ENCODE data around the gene ZNF80.
A peak's percentile ranks its signal among the peaks of the same experiment; 100 is the strongest.

ZNF80 gene

DNA sequence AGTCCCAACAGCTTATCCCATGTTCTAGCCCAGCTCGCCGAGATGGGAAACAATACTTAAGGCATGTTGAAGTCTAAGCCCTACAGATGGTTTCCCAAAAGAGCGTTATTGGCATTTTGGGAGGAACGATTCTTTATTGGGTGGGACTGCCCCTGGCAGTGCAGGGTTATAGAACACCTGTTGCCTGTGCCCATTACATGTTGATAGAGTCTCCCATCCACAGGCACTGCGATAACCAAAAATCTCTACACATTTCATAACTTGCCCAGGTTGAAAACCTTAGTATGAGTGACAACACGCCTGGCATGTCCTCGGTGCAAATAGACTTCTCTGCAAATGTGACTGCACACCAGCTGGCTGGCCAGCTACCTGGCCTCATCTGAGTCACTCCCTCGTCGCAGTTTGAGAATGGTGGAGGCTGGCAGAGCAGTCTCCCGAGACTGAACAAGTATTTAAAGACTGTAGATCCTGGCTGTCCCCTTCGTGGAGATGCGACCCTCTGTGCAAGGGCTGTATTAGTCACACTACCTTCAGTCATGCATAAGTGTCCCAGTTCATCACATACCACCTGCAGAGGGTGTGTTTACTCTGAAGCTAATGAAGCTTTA is 18.7 kb downstream of the ZNF80 start:
- peak in 1 of 2 experiments; percentile 61 for DNase-seq

DNA sequence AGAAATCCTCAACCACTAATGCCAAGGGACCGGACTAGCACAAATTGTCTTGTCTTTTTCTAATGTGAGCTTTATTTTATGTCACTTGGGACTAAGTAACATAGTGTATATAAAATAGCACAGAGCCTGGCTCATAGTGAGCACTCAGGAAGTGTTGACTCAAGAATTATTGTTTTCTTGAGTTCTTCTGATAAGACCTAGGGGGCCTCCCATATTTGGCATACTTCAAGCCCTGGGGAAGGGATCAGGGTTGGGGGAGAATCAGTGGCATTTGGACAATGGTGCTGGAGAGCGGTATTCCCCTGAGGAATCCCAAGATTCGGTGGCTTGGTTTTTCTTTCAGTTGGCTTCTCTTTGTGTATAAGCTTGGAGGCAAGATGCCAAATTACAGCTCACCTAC is 19.4 kb downstream of the ZNF80 start:
- DNase-seq, result peak in 1 of 2 experiments; percentile 25

DNA sequence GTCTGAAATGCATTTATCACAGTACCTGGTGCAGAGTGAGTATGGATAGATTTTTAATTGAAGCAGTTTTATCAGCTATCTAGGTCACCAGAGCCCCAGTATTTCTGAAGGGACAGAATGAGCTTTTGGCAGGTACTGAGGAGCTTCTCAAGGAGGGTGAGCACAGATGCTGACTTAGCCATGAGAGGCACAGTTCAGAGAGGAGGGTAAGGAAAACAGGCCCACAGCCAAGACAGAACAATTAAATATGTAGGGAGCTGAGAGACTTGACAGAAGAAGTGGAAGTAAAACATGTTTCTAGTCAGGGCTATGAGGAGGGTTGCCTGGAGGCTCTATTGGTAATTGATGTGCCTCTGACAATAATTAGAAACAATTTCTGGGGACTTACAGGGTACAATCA is 20.1 kb downstream of the ZNF80 start:
- no peak for DNase-seq

DNA sequence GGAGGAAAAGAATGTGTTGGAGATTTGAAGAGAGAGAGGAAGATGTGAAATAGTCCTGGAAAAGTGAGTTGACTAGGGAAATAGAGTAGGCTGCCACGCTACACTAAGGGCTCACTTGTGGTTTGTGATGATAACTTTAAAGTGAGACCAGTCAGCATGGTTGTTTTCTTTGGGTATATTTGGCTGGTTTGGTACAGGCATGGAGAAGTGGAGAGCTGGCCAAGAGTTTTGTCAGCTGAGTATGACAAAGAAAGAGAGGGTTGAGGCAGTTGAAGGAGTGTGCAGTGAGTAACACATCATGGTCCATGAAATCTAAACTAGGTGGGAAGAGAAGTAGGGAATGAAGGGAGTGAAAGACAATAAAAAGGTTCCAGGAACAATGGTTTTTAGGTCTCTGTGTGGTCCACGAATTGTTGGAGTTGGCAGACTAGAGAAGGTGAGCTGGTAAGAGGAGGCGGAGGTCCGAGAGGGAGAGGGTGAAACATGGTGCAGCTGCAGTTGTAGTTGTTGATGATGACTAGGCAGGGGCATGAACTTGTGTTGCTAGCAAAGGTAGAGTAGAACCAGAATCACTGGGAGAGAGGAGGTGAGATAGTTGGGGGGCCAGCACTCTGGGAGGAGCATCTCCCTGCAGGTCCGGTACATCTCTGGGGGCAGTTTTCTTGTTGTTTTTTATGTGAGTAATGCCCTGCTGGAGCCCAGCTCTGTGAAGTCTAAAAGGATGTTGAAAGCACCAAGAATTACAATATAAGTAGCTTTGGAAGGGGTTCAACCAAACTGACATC is 21.0 kb downstream of the ZNF80 start:
- peak in 1 of 2 experiments; percentile 23 for DNase-seq

DNA sequence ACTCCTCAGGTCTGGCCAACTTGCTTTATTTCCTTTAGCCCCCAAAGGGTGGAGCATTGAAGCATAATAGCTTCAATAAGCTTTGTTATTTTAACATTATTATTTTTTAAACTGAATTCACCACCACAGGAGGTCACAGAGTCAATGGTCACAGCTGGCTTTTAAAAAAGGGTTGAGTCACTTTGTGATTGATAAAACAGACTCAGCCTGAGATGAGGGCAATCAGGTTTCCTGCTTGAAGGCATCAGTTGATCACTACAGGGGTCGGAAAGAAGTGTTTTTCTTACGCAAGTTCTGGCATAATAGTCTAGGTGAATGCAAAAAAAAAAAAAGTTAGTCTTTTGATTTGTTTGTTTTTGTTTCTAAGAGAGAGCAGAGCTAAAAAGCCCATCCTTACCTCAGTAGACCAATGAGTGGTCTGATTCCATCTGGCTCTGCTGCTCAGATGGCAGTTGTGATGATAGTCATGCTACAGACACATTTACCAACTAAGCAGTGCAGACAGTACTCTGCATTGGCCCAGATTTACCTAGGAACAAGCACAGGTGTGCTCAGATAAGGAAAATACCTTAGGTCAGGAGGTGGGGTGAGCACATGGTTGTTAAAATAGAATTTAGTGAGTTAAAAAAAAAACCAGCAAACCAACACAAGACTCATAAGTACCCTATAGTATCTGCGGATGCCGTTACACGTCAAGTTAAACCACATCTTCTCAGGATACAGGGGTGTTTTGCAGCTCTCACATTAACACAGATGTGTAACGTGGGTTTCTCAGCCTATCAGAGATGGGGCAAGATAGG is 22.6 kb downstream of the ZNF80 start:
- peak in 1 of 2 experiments; percentile 49 for DNase-seq

DNA sequence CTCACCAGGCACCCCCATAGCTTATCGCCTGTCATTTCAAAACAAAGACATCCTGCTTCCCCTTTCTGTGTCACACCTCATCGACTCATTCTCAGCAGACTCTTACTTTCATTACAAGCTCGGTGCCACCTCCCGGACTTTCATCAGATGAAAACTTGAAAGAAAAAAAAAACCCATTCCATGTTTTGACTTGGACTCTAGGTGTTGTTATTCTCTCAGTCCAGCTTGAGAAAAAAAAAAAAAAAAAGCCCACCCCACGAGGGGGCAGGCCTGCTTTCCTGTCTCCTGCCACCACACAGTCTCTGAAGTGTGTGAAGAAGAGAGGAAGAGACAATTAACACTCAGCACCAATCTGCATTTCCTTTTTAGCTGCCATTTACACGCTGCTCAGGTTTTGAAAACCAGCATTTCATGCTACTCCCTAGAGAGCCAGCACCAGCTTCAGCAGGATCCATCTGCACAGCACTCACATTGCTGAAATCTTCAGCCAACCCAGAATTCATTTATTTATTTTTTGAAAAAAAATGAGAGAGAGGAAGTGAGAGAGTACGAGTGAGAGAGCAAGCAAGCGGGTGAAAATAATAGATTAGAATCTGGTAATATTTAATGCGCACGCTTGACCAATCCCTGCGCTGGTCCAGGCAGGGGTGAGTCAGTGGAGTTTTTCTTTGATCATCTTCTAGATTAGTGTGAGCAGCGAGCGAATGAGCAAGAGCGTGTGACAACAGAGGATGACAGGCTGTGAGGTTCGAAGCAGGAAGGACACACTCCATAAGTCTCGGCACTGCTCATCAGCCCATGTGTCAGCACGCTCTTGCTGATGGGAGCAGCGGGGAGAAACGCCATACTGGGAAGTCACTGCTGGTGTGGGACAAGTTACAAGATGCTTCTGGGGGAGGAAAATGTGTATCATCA is 23.5 kb downstream of the ZNF80 start:
- DNase-seq, result peak; percentile 80 to 82

DNA sequence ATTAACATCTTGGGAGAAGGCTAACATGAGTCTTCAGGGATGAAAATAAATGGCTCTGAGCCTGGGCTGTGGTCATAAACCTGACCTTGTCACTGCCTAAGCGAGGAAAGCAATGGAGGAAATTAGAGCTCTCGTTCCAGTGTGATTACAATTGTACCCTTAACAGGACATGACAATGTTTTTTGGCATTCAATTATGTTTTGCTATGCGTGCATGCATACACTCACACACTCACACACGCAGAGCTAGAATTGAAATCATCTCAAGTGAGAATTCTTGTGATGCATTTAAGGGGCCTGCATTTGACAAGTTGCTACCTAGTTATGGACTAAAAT is 24.1 kb downstream of the ZNF80 start:
- no peak for DNase-seq

DNA sequence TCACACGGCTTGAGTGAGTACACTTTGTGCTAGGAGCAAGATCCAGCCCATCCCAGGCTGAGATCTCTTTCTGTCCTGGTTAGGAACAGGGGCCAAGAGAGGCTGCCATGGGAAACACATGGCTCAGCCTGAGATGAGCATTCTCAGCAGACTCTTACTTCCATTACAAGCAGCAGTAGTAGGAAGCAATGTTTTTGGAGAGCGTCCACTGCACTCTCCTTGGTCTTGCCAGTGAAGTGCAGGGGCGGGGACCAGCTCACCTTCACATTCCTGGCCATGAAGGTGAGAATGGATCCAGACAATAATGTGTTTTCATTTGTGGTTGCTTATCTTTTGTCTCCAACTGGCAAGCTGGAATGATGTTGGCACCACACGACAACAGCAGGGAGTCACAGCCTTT is 24.7 kb downstream of the ZNF80 start:
- DNase-seq, result no peak

DNA sequence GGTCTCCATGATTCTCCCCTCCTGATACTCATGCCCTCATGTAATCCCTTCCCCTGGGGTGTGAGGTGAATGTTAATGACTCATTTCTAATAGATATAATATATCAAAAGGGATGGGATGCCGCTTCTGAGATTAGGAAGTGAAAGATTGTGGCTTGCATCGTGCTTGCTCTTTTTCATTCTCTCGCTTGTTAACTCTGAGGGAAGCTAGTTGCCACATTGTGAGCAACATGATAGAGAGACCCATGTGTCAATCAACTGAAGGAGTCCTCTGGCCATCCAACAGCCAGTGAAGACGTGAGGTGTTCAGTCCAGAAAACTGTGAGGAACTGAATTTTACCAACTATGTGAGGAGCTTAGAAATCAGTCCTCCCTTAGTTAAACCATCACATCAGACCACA is 29.6 kb downstream of the ZNF80 start:
- DNase-seq, result no peak

DNA sequence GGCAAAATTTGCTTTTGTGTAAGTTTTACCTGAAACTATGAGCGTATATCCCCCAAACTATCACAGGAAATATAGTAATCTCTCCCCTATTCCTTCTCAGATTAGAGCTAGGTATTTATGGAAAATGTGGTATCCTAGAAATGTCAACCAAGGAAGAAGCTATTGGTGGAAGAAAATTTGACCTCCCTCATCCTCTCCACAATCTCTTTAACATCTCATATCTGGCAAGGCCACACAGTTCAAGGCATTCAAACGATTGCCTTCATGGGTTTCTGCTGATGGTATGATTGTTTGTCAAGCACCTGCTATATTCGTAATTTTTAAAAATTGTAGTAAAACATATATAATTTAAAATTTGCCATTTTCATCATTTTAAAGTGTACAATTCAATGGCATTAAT is 31.0 kb downstream of the ZNF80 start:
- no peak for DNase-seq

DNA sequence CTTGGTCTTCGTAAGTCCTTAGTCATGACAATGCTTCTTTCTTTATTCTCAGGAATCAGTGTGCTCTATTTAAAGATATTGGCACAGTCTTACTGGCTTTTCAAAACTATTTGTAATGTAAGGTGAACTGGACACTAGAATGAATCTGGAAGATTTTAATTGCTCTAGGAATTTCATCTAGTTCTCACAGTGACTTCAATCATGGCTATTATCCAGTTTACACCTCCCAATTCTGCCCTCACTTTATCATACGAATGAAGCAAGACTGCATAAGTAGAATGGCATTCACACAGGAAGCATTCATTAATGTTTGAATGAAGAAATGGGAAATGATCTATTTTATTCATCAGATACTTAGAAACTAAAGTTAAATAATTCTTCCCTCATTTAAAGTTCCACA is 31.8 kb downstream of the ZNF80 start:
- DNase-seq, result no peak

DNA sequence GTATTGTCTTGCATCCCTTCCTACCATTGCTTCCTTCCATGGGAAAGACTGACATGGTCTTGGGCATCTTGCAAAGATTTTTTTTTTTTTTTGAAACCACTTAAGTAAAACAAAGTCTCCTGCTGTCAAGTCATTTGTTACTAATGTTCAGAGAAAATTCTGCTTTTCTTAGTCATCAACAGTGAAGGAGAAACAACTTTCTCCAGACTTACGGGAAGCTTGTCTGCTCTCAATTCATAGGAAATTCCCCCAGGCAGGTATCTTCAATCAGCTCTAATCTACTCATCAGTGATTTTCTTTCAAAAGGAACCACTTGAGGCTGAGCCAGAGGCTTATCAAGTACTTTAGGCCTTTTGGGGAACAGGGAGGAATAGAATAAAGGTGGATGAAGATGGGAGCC is 42.6 kb downstream of the ZNF80 start:
- DNase-seq, result no peak

DNA sequence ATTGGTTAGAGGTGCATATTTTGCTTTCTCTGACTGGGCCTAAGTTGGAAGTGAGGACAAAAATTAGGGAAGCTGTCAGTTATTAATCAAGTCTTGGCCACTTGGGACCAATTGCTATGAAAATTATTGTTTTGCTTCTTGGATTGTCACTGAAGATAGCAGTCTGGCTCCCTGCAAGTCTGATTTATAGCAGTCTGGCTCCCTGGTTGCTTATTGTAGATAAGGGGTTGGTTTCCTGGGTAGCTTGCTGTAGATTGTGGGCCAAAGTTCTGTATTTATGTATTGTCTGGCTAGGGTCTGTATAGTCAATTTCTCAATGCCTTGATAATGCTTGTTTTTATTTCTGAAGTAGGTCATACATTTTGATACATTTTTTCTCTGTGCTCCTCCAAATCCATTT is 45.2 kb downstream of the ZNF80 start:
- no peak for DNase-seq

DNA sequence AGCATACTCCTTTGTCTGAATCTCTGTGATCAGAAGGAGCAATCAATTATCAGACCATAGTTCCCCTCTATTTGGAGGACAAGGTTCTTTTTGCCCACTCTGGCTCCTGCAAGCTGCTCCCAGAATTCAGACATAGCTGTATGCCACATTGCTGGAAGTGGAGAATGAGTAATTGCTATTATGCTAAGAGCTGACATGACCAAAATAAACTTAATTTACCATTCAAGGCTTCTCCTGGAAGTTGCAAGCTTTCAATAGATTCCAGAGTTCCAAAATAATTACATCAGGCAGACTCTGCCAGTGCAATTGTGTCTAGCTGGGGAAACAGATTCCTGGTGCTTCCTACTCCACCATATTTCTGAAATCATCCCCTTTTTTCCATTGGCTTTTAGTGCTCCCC is 50.9 kb downstream of the ZNF80 start:
- no peak for DNase-seq

Data from activated T-cell treated with anti-CD3 and anti-CD28 coated beads, Interleukin-2, amount 50 U/mL, for 48 hours (primary cell).